K562 (cell line): Measurements from ENCODE around the gene TOR1B. TPM values are rescaled to one million over a fixed set of nuclear protein-coding genes. Genes with fewer than 3 reads are reported as not detected.

Source experiments
- C11orf30 ChIP-seq: fragments of 450-650 bp; IDR thresholded peaks from 2 replicates; pipeline ENCODE4 v1.6.1; 2016; ENCODE audit warnings: low read depth, mild to moderate bottlenecking
- CEBPZ ChIP-seq: fragments of 150-350 bp; IDR thresholded peaks from 2 replicates; pipeline ENCODE4 v1.6.1; 2014; ENCODE audit warnings: low read depth, mild to moderate bottlenecking, low read length, borderline replicate concordance
- ELK3 ChIP-seq: fragments of 450-650 bp; formaldehyde crosslinking; IDR thresholded peaks from 2 replicates; pipeline ENCODE4 v1.4.0; 2020; ENCODE audit warnings: mild to moderate bottlenecking
- FOXK1 ChIP-seq: sonication (generic); formaldehyde crosslinking; IDR thresholded peaks from 2 replicates; pipeline ENCODE4 v1.8.0; 2022; ENCODE audit warnings: missing genetic modification reagents, mild to moderate bottlenecking, borderline replicate concordance
- GTF2B ChIP-seq: IDR thresholded peaks from 2 replicates; pipeline ENCODE4 v1.6.1; 2011; ENCODE audit not compliant: insufficient read length; ENCODE audit errors: extremely low read depth
- HDGF ChIP-seq: fragments of 450-650 bp; IDR thresholded peaks from 2 replicates; pipeline ENCODE4 v1.6.1; 2016
- HNRNPLL ChIP-seq: fragments of 200-400 bp; formaldehyde crosslinking; IDR thresholded peaks from 2 replicates; pipeline ENCODE4 v1.6.1; 2017; ENCODE audit warnings: low read length, low read depth, mild to moderate bottlenecking; ENCODE audit not compliant: poor library complexity, severe bottlenecking
- JUND ChIP-seq, 2 experiments: IDR thresholded peaks; 2 replicates in 1 of 2; 3 replicates in 1 of 2; pipeline ENCODE4 v1.6.1; 2011; ENCODE audit warnings: borderline replicate concordance in 2 of 2, low read depth in 2 of 2, low read length in 2 of 2, improper control_type of control experiment in 1 of 2, missing biosample characterization in 1 of 2, missing genetic modification characterization in 1 of 2, missing genetic modification reagents in 1 of 2
- MAFF ChIP-seq: IDR thresholded peaks from 2 replicates; pipeline ENCODE4 v1.6.1; 2012; ENCODE audit warnings: low read length, improper control_type of control experiment
- MCM7 ChIP-seq, 2 experiments: fragments of 450-650 bp; IDR thresholded peaks; 2 replicates each; pipeline ENCODE4 v1.6.1; 2016 to 2018
- MED1 ChIP-seq: sonication (generic); formaldehyde crosslinking; IDR thresholded peaks from 2 replicates; pipeline ENCODE4 v1.8.1; 2023; ENCODE audit warnings: missing genetic modification reagents, borderline replicate concordance
- MTA2 ChIP-seq: fragments of 450-650 bp; IDR thresholded peaks from 2 replicates; pipeline ENCODE4 v1.6.1; 2016; ENCODE audit warnings: low read depth
- PREB ChIP-seq: sonication (generic); formaldehyde crosslinking; IDR thresholded peaks from 2 replicates; pipeline ENCODE4 v1.8.1; 2023; ENCODE audit warnings: mild to moderate bottlenecking, missing genetic modification reagents
- PRMT5 ChIP-seq: sonication (generic); formaldehyde crosslinking; IDR thresholded peaks from 2 replicates; pipeline ENCODE4 v1.5.0; 2020; ENCODE audit warnings: missing genetic modification reagents
- RBM17 ChIP-seq: fragments of 200-400 bp; formaldehyde crosslinking; IDR thresholded peaks from 2 replicates; pipeline ENCODE4 v1.6.1; 2017; ENCODE audit warnings: low read depth, mild to moderate bottlenecking, low read length, borderline replicate concordance
- RFX5 ChIP-seq: IDR thresholded peaks from 2 replicates; pipeline ENCODE4 v1.6.1; 2011; ENCODE audit warnings: low read depth, mild to moderate bottlenecking, improper control_type of control experiment, low read length
- SIRT6 ChIP-seq: IDR thresholded peaks from one replicate; pipeline ENCODE4 v1.6.1; 2012; ENCODE audit warnings: low read depth, mild to moderate bottlenecking, control low read depth, inconsistent platforms, low read length, moderate library complexity
- SLC30A9 ChIP-seq: fragments of 250-450 bp; sonication (Bioruptor Pico); IDR thresholded peaks from 2 replicates; pipeline ENCODE4 v1.8.0; 2022; ENCODE audit warnings: mild to moderate bottlenecking, moderate library complexity
- SOX6 ChIP-seq: fragments of 450-650 bp; IDR thresholded peaks from 2 replicates; pipeline ENCODE4 v1.6.1; 2014; ENCODE audit warnings: mild to moderate bottlenecking
- TAL1 ChIP-seq: fragments of 450-650 bp; IDR thresholded peaks from 2 replicates; pipeline ENCODE4 v1.6.1; 2016; ENCODE audit warnings: mild to moderate bottlenecking
- TRIM28 ChIP-seq: fragments of 450-650 bp; IDR thresholded peaks from 2 replicates; pipeline ENCODE4 v1.6.1; 2017
- TSC22D4 ChIP-seq: fragments of 450-650 bp; IDR thresholded peaks from 2 replicates; pipeline ENCODE4 v1.6.1; 2016; ENCODE audit warnings: missing genetic modification characterization, missing biosample characterization, control low read depth
- ZNF239 ChIP-seq: fragments of 250-450 bp; sonication (Bioruptor Pico); IDR thresholded peaks from 2 replicates; pipeline ENCODE4 v1.4.0; 2020; ENCODE audit warnings: mild to moderate bottlenecking
- ZNF311 ChIP-seq: fragments of 250-450 bp; sonication (Bioruptor Pico); IDR thresholded peaks from 2 replicates; pipeline ENCODE4 v1.4.0; 2020; ENCODE audit warnings: mild to moderate bottlenecking, moderate library complexity
- ZNF586 ChIP-seq: fragments of 450-650 bp; formaldehyde crosslinking; conservative IDR thresholded peaks from 2 replicates; pipeline ENCODE4 v1.4.0; 2020; ENCODE audit warnings: mild to moderate bottlenecking, moderate library complexity
- polyA plus RNA-seq, 8 experiments: library from polyadenylated mRNA; depleted of rRNA in 4 of 8; stranded (reverse) in 5 of 8; unstranded in 3 of 8; fragments of >200 nt; fragmentation: Nextera tagmentation in 2 of 8; fragmentation: Illumina TruSeq in 1 of 8; extraction: Ambion mirVana in 2 of 8; extraction: Trizol in 1 of 8; gene quantifications; 2 replicates each; pipeline versions ENCODE4 v1.2.1 to v1.2.3, GENCODE V29; 2011 to 2014; ENCODE audit warnings: inconsistent platforms in 1 of 8, missing spikeins in 1 of 8
- total RNA-seq, 7 experiments: library from RNA; depleted of rRNA in 6 of 7; stranded (reverse); fragments of >200 nt in 6 of 7; fragmentation: Illumina TruSeq in 2 of 7; extraction: Trizol in 2 of 7; gene quantifications; 2 replicates each; pipeline versions ENCODE4 v1.2.1 to v1.2.3, GENCODE V29; 2011 to 2021; ENCODE audit warnings: low replicate concordance in 1 of 7

Gene TOR1B
- total and polyA plus RNA-seq, 9 of the 15 experiments (the other 6 are each of a cell fraction or from before 2014, with no cell fraction given), result 4.2 to 36.5 (median 24.6) TPM

GRCh38 chr9:129835128-129835859, 32.3 kb downstream of the TOR1B start, which contains the start of the genes C9orf78 and USP20 (continued):
- TF ChIP-seq MTA2 (no peak), TSC22D4 (no peak), HNRNPLL (peak; percentile 39), RFX5 (no peak), RBM17 (no peak), CEBPZ (no peak), PREB (CRISPR knock-in tag) (no peak), HDGF (no peak), ZNF239 (CRISPR knock-in tag) (no peak), TAL1 (no peak), SOX6 (no peak), C11orf30 (no peak), SIRT6 (no peak), JUND (IDR thresholded peaks at IDR 0.05; ENCODE audit: borderline replicate concordance, low read depth, low read length) (peak; percentile 72), JUND (tag; IDR thresholded peaks at IDR 0.05; ENCODE audit: borderline replicate concordance, low read depth, low read length) (no peak; the same call in 2 of the 3 replicates), FOXK1 (CRISPR knock-in tag) (no peak), MCM7 (IDR thresholded peaks at IDR 0.05) (no peak), ELK3 (CRISPR knock-in tag) (no peak), GTF2B (no peak), SLC30A9 (CRISPR knock-in tag) (no peak), PRMT5 (CRISPR knock-in tag) (no peak), ZNF586 (CRISPR knock-in tag) (no peak), TRIM28 (no peak), ZNF311 (CRISPR knock-in tag) (no peak), MED1 (CRISPR knock-in tag) (no peak), MAFF (no peak)
